Ramos (cell line): ENCODE data around the gene ATOX1.

ENCODE experiments used
- in situ Hi-C: fragments of 300-500 bp; cut with MboI; formaldehyde crosslinking; loops from one replicate; pipeline ENCODE4 v1.14.3; 2022; ENCODE audit warnings: low sequenced_read_pairs; ENCODE audit not compliant: unreplicated experiment

Gene ATOX1

DNA sequence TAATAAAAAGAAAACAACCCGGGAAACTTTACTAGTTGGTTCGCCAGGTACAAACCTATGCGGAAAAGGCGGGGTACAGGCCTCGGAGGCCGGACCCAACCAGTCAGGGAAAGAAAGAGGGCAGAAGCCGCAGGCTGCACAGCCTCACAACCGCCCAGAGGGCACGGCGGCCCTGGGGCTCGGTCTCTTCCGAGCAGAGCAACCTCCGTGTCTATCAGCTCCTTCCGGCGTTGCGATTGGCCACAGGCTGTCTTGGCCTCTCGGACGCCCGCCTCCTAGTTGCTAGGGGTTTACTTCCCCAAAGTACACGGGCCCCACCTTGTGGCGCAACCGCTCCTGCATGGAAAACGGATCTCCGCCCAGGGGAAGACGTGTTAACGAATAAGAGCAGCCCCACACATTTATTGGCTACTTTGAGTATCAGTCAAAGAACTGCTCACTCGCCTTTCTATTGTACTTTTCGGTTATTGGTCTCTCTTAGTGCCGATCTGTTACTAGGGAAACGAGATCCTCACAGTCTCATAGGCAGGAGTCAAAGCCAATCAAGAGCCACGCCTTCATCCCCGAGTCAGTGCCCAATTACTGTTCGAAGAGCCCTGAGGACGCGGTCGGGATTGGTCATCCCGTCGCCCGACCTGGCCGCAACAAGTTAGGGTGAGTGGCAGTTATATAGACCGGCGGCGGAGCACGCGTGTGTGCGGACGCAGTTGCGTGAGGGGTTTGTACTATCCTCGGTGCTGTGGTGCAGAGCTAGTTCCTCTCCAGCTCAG is 13.0 kb upstream of the ATOX1 start, which contains the start of gene G3BP1:
TSS of gene G3BP1 (plus strand) at position 696 of the 770 bp plus-strand sequence. CDS start 14,667 bp downstream, outside the sequence.
- in situ Hi-C loops = no loop called here

DNA sequence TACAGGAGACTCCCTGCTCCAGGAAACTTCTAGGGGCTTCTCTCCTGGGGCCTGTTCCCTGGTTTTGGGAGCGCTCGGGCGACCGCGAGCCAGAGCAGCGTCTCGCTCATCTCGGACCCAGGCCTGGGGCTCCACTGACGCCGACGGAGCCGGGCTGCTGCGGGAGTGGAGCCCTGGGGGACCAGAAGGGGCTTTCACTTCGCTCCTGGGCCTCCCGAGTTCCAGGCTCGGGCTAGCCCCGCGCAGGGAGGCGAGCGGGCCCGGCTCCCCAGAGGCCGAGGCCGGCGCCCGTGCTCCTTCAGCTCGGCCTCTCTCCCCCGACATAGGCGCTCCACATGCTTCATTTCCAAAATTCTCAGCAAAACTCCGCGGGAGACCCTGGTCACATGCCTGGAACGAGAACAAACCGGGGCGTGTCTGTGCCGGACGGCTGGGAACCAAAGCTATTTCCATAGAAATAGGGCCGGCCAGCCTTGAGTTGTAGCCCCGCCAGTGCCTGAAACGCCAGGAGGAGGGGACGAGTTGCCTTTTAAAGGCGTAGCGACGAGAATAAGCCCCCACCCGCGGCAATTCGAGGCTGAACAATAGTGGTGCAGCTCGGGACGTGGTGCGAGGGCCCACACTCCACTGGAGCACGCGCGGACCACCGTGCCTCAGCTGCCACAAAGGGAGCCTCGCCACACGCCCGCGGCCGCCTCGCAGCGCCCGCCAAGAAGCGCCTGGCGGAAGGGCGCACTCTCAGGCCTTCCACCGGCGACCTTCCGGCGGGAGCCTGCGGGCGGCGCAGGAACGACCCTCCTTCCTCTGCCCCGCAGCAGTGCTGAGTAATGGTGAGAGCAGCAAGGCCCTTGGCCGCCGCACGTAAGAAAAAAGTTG is 12.2 kb upstream of the ATOX1 start:
- in situ Hi-C loops = no loop called here

DNA sequence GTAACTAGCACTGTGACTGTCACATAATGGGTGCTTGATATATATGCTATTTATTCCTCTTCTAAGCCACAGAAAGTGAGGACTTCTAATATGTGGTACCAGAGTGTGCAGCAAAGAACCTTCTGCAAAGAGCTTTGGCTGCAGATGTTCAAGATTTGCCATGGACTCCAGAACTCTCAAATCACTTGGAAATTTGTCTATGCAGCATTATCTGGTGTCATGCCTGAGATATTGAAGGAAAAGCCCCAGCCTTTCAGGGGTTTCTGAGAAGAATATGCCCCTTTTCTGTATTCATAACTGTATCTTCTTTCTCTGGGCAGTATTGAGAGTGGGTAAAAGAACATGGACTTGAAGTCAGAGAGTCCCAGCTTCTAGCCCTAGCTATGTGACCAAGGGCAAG is 8.5 kb upstream of the ATOX1 start:
- in situ Hi-C loops = no loop called here

DNA sequence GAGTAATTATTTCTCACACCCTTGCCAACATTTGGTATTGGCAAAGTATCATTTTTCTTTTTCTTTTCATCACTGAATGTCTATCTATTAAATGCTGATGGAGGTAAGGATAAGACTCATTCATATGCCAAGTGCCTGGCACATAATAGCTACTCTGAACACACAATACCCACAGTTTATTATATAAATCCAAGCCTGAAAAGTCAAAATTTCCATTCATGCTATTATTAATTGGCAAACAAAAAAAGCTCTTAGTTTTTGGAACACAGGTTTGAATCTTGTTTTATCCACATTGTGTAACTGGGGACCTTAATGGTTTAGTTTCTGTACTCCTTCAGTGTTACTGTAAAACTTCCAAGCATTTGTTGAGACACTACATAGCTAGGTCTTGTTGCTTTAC is 6.4 kb upstream of the ATOX1 start:
- in situ Hi-C loops = no loop called here

DNA sequence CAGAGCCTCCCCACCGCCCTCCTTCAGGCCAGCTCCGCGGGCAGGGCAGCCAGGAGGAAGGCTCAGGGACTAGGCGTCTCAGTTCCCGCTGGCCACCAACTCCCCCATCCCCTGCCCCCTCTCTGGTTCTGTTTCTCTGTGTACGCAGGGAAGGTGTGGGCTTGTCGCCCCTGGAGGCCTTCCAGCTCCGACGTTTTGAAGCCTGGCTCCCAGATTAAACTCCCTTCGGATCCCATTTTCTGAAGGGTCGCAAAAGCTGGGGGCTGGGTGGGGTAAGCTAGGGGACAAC is 346 bp downstream of the ATOX1 start:
- in situ Hi-C loops = no loop called here

DNA sequence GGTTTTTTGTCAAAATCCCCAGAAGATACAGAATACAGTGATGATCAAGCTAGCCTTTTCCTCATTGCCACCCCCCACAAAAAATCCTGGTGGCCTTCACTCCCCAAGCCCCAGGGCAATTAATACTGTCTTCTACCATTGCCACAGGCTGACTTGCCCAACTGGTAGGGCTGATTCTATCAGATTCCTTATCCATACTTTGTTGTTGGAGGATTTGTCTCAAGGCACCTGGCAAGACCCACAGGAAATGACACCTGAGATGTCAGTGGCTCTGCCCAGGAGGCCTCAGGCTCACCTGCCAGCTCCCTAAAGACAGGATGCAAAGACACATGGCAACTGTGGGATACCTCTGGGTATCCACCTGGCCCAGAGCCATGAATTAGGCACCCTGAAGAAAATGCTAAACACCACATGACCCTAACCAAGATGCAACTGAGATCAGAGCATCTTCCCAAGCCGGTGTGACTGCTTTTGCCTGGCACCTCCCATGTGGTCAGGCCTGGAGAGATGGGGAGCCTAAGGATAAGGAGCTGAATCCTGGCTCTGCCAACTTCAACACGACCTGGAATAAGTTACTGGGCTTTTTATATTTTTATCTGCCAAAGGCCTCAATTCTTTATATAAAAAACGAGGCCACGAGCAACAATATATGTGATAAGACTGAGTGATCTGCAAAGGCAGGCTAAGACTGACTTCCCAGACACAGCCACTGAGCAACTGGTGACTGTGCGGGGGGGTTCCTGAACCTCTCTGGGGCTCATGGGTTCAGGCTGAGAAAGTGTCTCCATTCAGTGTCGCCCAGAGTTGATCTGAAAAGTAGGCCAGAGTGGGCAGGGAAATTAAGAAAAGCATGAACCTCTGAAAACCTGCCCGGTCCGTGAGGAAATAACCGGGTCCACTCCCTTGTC is 944 bp downstream of the ATOX1 start:
- in situ Hi-C loops = no loop called here

DNA sequence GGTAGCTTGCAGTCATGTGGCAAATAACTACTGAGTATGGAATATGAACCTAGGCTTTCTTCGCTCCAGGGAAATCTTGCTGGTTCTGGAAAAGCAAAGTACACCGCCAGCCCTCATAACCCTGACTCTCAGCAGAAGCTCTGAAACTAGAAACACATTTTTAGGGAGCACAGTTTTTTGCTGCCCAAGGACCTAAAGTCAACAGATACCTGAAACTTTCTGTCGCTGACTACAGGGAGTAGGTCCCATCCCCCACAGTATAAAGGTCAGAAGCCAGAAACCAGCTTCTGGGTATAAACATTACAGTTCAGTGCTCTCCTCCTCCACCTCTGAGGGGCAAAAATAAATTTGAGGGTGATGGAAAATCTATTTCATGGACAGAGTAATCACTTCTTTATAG is 3.0 kb downstream of the ATOX1 start:
- in situ Hi-C loops = no loop called here

DNA sequence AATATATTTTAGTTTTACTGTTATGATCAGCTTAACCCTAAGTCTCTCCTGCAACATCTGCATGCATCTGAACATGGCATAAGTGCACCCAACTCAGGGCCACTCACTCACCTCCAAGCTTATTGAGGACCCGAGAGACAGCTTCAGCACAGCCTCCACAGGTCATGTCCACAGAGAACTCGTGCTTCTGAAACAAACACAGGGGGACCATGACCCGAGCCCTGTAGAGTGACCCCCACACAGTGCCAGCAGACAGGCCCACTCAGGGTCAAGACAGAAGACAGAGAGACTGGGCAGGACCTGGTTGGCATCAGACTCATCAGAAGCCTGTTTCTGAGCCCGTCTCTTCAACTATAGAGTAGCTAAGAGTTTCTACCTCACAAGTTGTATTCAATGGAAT is 6.8 kb downstream of the ATOX1 start:
- in situ Hi-C loops = no loop called here

DNA sequence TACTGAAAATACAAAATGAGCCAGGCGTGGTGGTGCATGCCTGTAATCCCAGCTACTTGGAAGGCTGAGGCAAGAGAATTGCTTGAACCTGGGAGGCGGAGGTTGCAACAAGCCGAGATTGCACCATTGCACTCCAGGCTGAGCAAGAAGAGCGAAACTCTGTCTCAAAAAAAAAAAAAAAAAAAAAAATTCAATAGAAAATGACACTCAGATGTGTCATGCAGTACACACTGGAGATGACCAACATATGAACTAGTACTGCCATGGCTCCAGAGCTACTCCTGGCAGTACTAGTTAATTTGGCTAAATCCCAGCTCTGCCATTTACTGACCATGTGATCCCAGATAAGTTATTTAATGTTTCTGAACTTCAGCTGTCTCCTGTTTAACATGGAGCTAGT is 7.3 kb downstream of the ATOX1 start:
- in situ Hi-C loops = no loop called here

DNA sequence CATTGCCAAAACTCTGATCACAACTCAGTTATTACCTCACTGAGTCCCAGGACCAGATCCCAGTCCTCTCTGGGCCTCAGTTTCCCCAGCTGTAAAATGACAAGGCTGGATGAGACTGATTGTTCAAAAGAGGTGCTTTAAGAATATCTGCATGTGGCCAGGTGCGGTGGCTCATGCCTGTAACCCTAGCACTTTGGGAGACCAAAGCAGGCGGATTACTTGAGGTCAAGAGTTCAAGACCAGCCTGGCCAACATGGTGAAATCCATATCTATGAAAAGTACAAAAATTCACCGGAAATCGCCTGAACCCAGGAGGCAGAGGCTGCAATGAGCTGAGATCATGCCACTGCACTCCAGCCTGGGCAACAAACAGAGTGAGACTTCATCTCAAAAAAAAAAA is 8.3 kb downstream of the ATOX1 start:
- in situ Hi-C loops = no loop called here

DNA sequence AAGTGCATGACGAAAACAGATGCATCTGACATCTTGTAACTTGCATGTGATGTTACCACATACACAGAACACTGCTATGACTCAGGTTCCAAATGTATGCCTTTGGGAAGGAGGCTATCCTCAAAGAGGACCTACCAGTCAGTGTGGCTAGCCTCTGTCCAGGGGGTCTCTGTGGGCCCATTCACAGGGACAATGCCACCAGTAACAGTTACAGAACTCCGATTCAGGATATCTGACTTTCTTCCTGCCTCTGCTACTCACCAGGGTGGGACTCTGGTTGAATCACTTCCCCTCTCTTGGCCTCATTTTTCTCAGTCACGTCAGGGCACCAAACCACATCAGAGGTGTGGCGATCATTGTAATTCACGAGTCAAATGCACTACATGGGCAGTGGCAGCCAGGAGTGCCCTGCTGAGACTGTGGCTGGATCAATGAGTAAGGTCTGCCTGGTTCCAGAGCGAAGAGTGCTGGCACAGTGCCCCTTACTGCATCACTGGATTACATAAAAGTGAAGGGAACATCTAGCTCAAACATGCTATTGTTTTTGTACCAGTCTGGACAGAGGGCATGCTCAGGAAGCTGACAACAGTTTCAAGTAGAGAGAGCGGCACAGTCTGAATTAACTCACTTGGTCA is 13.2 kb downstream of the ATOX1 start:
- in situ Hi-C loops = no loop called here

DNA sequence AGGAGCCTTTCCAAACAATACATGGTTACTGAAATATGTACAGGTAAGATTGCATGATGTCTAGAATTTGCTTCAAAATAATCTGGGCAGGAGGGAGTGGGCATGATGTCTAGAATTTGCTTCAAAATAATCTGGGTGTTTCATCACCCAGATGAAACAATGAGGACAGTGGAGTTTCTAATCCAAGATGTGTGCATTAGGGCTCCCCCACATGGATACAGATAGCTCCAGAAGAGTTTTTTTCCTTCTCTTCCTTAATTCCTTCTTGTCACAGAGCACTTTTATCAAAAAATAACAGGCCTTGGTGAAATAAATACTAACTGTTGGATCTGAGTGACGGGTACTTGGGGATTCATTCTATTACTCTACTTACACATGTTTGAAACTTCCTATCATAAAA is 14.9 kb downstream of the ATOX1 start:
- in situ Hi-C loops = no loop called here

DNA sequence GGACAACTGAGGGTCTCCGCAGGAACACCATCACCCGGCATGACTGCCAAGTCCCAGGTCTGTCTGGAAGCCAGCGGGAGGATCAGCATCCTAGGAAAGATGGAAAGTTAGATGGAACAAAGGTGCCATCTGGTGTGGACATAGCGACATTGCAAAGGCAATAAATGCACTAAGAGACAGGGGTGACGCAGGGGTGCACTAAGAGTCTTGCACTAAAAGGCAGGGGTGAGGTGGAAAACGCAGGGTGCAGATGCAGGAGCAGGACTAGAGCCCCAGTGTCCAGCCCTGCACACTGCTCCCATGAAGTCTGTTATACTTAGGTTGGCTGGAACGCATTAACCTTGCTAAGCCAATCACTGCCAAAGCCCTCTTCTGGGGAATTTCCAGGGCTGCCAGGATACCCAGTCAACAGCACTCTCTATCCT is 15.5 kb downstream of the ATOX1 start:
- in situ Hi-C loops = no loop called here

DNA sequence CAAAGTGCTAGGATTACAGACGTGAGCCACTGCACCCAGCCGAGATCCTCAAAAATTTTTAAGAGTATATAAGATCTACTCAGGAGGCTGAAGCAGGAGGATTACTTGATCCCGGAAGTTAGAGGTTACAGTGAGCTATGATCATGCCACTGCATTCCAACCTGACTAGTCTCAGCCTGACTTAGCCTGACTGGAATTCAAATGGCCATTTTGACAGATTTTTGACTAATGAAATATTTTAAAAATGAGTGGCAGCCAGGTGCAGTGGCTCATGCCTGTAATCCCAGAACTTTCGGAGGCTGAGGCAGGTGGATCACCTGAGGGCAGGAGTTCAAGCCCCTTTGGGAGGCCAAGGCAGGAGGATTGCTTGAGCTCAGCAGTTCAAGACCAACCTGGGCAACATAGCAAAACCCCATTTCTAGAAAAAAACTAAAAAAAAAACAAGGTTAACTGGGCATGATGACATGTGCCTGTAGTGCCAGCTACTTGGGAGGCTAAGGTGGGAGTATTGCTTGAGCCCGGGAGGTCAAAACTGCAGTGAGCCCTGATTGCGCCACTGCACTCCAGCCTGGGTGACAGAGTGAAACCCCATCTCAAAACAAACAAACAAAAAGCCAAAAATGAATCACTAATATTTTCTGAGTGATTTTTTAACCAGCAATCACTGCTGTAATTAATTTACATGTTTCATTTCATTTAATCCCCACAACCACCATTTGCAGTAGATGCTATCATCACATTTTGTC is 16.6 kb downstream of the ATOX1 start:
- in situ Hi-C loops = no loop called here

DNA sequence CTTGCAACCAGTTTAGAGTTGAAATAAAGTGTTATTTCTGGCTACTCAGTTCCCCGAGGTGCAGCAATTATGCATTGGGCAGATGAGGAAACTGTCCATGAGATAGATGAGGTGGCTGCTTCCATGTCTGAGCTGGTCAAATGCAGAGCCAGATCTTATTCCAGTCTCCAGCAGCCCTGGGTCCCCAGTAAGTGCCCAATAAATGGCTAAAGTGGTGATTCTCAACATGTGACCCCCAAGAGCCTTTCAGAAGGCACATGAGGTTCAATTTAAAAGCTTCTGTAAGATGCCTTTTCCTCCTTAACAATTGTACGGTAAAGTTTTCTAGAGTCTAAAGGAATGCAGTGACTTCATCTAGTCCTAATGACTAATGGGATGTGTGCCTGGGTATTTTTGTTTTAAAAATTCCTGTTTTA is 17.5 kb downstream of the ATOX1 start:
- in situ Hi-C loops = no loop called here

DNA sequence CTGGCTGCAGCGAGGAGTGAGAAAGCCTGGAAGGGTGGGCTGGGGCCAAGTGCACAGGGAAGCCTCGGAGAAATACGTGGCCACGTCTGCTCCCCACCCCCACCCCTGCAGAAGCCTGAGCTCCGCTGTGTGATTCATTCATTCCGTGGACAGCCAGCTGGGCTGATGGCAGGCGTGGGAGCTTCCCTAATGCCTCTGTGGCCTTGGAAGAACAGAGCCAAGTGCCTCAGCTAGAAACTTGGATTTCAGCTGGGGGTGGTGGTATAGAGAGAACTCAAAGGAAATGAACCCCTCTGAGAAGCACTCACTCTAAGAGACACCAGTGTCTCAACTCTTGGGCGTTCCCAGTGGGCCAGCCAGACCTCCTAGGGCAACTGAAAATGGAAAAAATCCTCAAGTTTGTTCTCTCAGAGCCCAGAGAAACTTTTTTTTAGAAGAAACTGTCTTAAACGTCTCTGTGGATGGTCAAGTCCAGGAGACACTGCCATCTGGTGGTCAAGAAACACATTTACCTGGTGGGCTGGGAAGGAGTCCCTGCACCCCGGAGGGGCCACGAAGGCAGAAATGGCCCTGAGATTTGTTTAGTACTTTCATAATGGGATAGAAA is 18.0 kb downstream of the ATOX1 start:
- in situ Hi-C loops = no loop called here

DNA sequence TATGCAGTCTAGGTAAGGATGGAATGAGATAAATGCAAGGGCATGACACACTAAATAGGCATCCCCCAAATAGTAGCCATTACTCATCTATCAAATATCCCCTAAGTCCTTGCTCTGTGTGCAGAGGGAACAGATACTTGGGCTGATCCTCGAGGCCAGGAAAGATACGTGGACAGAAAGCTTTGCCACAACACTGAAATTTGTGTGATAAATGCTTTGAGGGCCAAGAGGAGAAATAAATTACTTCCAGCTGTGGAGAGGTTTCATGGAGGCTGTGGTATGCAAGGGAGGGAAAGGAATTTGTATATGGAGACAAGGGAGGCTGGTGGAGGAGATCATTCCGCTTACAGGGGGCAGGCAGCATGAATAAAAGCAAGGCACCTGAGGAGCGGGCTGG is 18.5 kb downstream of the ATOX1 start:
- in situ Hi-C loops = loop anchor here (5.0 kb wide), 1 partner anchor 78 kb away; no protein-coding TSS in a partner anchor

DNA sequence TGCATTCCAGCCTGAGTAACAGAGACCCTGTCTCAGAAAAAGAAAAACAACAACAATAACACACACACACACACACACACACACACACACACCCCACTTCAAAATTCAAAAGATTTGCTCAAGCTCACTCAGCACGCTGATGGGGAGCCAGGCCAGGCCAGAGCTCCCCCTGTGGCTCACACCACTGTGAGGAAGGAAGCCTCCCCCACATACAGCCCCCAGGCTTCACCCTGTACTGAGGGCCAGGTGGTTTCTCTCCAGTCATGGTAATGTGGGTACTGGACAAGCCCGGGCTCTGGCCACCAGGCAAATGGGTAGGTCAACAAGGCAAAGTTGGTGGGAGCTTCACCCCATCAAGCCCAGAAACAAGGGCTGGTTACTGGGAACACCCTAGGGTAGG is 19.0 kb downstream of the ATOX1 start:
- in situ Hi-C loops = loop anchor here (5.0 kb wide), 1 partner anchor 77 kb away; no protein-coding TSS in a partner anchor
